Spleen (tissue), 11 donors: ENCODE results near the gene GLRX2. TPM values are rescaled to one million over a fixed set of nuclear protein-coding genes. Genes with fewer than 3 reads are reported as not detected.

Source experiments
- DNase-seq: peaks from one replicate; pipeline ENCODE4 v3.0.0-alpha.2; 2020
- H3K27ac ChIP-seq, 8 donors: fragments of 200-600 bp; sonication (generic) in 7 of 8; 1 replicate in 4 of 8; 2 replicates in 4 of 8; pipeline versions ENCODE4 v1.5.0 to v1.8.0; 2016 to 2021; ENCODE audit warnings: inconsistent platforms in 4 of 8, mild to moderate bottlenecking in 4 of 8, moderate library complexity in 1 of 8
- H3K27me3 ChIP-seq, 7 donors: fragments of 200-600 bp; sonication (generic) in 6 of 7; replicated peaks in 1 of 7; 1 replicate in 4 of 7; 2 replicates in 3 of 7; pipeline versions ENCODE4 v1.5.0 to v1.8.0; 2016 to 2021; ENCODE audit warnings: inconsistent platforms in 3 of 7, mild to moderate bottlenecking in 1 of 7
- H3K36me3 ChIP-seq, 6 donors: fragments of 200-600 bp; sonication (generic) in 5 of 6; 1 replicate in 4 of 6; 2 replicates in 2 of 6; pipeline versions ENCODE4 v1.5.0 to v1.8.0; 2016 to 2021; ENCODE audit warnings: inconsistent platforms in 2 of 6
- H3K4me1 ChIP-seq, 6 donors: fragments of 200-600 bp; sonication (generic) in 5 of 6; 1 replicate in 3 of 6; 2 replicates in 3 of 6; pipeline versions ENCODE4 v1.5.0 to v1.8.0; 2016 to 2021; ENCODE audit warnings: inconsistent platforms in 3 of 6
- H3K4me3 ChIP-seq, 8 donors: fragments of 200-600 bp; sonication (generic) in 7 of 8; 1 replicate in 4 of 8; 2 replicates in 4 of 8; pipeline versions ENCODE4 v1.5.0 to v1.8.0; 2016 to 2021; ENCODE audit warnings: inconsistent platforms in 4 of 8, mild to moderate bottlenecking in 4 of 8, moderate library complexity in 2 of 8
- H3K9me3 ChIP-seq, 8 donors: fragments of 200-600 bp; sonication (generic) in 7 of 8; 1 replicate in 4 of 8; 2 replicates in 4 of 8; pipeline versions ENCODE4 v1.5.0 to v1.8.0; 2016 to 2021; ENCODE audit warnings: inconsistent platforms in 4 of 8
- POLR2A ChIP-seq, 3 donors: fragments of 450-650 bp; IDR thresholded peaks; one replicate each; pipeline ENCODE4 v1.5.1; 2017; ENCODE audit warnings: antibody characterized with exemption in 3 of 3, mild to moderate bottlenecking in 1 of 3
- POLR2AphosphoS5 ChIP-seq, 3 donors: sonication (generic); formaldehyde crosslinking; IDR thresholded peaks; one replicate each; pipeline ENCODE4 v1.5.1; 2017; ENCODE audit warnings: antibody characterized with exemption in 3 of 3
- WGBS, 5 donors: extraction: QIAGEN DNeasy Blood & Tissue Kit in 3 of 5; methylation state at CpG; one replicate each; pipeline versions ENCODE4 v1.1.5 to v1.1.7; 2013 to 2018; 5-methylcytosine and 5-hydroxymethylcytosine counted together
- intact Hi-C: fragments of 100-400 bp; cut with DNase I; formaldehyde crosslinking; loops from one replicate; pipeline ENCODE4 v1.15.0; 2023; ENCODE audit warnings: low total_unique reads
- polyA plus RNA-seq, 3 donors: library from polyadenylated mRNA; stranded (reverse); fragments of 200-250 nt; gene quantifications; one replicate each; pipeline ENCODE4 v1.2.1, GENCODE V29; 2013
- total RNA-seq, 7 donors: library from RNA; depleted of rRNA in 3 of 7; stranded (reverse); fragments of >200 nt in 3 of 7; fragmentation: NEBNext Ultra II Directional in 4 of 7; extraction: Animal tissue kit (Norgen Biotek cat#: 25700) in 4 of 7; gene quantifications; one replicate each; pipeline versions ENCODE4 v1.1.0 to v1.2.1, GENCODE V29; 2016 to 2021
- TF ChIP-seq, protein P1 (sequence below), 11 experiments: fragments of 200-600 bp in 7 of 11; fragments of 450-650 bp in 4 of 11; sonication (generic) in 4 of 11; IDR thresholded peaks in 8 of 11; conservative IDR thresholded peaks in 3 of 11; 1 replicate in 7 of 11; 2 replicates in 4 of 11; pipeline versions ENCODE4 v1.4.0 to v1.8.0; 2016 to 2021; ENCODE audit warnings: antibody characterized with exemption in 11 of 11, inconsistent platforms in 4 of 11, mild to moderate bottlenecking in 1 of 11
- donor health status: healthy with polysubstance abuse.
- donor health status: DM: no; HTN: no; CAD: no; lungs with moderate emphysema.
- donor health status: DM: no; HTN: no; CAD: no.
- donor health status: Bipolar disorder and iron deficiency.
- donor health status: healthy.
- donor health status: DM: no; HTN: no; CAD: no.
- donor health status: DM: yes; HTN: yes; CAD: no.

Gene GLRX2
- total and polyA plus RNA-seq, 10 donors, result 5.9 to 20.0 (median 11.0) TPM

DNA sequence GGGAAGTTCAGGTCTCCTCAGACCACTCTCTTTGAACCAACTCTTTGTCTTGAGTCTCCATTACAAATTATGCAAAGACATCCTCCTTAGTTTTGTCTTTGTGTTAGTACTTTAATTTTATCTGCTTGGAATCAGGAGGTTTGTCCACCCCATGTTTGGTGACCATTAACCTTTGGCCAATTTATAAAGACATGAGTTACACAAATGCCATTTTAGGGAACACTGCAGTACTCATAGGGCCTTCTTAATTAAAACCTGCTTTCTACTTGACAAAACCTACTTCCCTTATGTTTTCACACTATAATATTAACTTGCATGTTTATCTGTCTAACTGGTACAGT, 8.7 kb upstream of the GLRX2 start:
- Histone ChIP-seq H3K9me3 (no peaks in the 10 kb centered on the region), H3K4me1 (peaks cover 0 to 21% (median 2%) of the 10 kb centered on the region in 6 donors), H3K27ac (no peak overlapping the region), H3K4me3 (no peak overlapping the region), H3K27me3 (no peaks in the 10 kb centered on the region), H3K36me3 (no peaks in the 10 kb centered on the region)
- TF ChIP-seq, protein P1, sequence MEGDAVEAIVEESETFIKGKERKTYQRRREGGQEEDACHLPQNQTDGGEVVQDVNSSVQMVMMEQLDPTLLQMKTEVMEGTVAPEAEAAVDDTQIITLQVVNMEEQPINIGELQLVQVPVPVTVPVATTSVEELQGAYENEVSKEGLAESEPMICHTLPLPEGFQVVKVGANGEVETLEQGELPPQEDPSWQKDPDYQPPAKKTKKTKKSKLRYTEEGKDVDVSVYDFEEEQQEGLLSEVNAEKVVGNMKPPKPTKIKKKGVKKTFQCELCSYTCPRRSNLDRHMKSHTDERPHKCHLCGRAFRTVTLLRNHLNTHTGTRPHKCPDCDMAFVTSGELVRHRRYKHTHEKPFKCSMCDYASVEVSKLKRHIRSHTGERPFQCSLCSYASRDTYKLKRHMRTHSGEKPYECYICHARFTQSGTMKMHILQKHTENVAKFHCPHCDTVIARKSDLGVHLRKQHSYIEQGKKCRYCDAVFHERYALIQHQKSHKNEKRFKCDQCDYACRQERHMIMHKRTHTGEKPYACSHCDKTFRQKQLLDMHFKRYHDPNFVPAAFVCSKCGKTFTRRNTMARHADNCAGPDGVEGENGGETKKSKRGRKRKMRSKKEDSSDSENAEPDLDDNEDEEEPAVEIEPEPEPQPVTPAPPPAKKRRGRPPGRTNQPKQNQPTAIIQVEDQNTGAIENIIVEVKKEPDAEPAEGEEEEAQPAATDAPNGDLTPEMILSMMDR (IDR thresholded peaks at IDR 0.05 in 8 of 11, conservative IDR thresholded peaks at IDR 0.05 in 3 of 11), result no peak
- TF ChIP-seq POLR2AphosphoS5 (IDR thresholded peaks at IDR 0.05) (no peak), POLR2A (IDR thresholded peaks at IDR 0.05) (no peak)
- DNase-seq, result no peak
- intact Hi-C loops, result no loop called here

DNA sequence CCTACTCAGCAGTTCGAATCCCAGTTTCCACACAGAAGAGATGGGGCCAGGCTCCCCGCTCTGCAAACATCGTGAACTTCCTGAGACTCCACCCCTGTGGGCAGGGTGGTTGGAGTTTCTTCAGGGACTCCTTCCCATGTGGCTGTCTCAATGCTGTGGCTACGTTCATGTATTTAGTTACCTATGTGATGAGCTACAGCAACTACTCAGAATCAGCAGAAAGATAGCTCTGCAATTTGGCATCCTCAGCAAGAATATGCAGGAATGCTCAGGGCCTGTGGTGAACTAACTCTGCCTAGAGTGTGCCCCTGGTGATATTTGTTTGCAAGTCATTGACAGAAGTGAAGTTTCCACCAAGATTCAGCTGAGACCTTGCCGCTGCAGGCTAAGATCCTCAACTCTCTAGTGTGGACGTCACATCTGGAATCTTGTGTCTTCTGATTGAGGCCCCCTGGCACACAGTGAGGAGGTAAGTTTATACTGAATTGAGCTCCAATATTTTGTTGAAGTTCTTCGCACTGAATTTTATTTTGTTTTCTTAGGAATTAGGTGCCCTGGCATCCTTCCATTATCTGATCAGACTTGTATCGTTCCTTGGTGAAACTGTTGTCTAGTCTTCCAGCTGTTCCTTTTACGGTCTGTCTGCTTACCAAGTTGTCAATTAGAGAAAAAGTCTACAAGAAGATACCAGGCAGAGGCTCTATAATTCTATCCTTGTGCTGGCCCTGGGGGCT, 8.2 kb upstream of the GLRX2 start:
- TF ChIP-seq POLR2AphosphoS5 (IDR thresholded peaks at IDR 0.05), result no peak
- TF ChIP-seq POLR2A (IDR thresholded peaks at IDR 0.05), result no peak
- TF ChIP-seq, protein P1 (IDR thresholded peaks at IDR 0.05 in 8 of 11, conservative IDR thresholded peaks at IDR 0.05 in 3 of 11), result no peak
- Histone ChIP-seq H3K4me3 (no peak overlapping the region), H3K27ac (peak overlapping the region in 1 of 8 donors; percentile 75), H3K36me3 (no peaks in the 10 kb centered on the region), H3K4me1 (peaks cover 0 to 21% (median 2%) of the 10 kb centered on the region in 6 donors), H3K9me3 (no peaks in the 10 kb centered on the region), H3K27me3 (no peaks in the 10 kb centered on the region)
- 65 to 90% (median 82%) methylated on average over 8 to 9 of the region's 9 CpGs for WGBS, 5 donors
- intact Hi-C loops, result no loop called here
- no peak for DNase-seq

DNA sequence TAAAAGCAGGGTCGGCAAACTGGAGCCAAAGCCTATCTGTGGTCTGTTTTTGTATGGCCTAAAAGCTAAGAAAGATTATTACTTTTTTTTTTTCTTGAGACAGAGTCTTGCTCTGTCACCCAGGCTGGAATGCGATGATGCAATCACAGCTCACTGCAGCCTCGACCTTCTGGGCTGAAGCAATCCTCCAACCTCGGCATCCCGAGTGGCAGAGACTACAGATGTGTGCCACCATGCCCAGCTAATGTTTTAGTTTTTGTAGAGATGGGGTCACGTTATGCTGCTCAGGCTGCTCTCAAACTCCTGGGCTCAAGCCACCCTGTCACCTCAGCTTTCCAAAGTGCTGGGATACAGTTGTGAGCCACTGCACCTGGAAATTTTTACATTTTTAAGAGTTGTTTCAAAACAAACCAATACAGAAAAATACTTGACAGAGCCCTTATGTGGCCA, 6.5 kb upstream of the GLRX2 start:
- H3K36me3 ChIP-seq, result no peaks in the 10 kb centered on the region
- peak overlapping the region in 7 of 8 donors; percentile 27 to 75 (median 63) for H3K27ac ChIP-seq
- TF ChIP-seq POLR2AphosphoS5 (IDR thresholded peaks at IDR 0.05) (peak in 1 of 3 donors; percentile 19), POLR2A (IDR thresholded peaks at IDR 0.05) (no peak)
- H3K4me1 ChIP-seq, result peaks cover 0 to 21% (median 2%) of the 10 kb centered on the region in 6 donors
- H3K4me3 ChIP-seq, result no peak overlapping the region
- H3K27me3 ChIP-seq, result no peaks in the 10 kb centered on the region
- DNase-seq, result no peak
- intact Hi-C loops, result no loop called here
- 44 to 74% (median 60%) methylated on average over 6 of the region's 6 CpGs for WGBS, 5 donors
- H3K9me3 ChIP-seq, result no peaks in the 10 kb centered on the region

DNA sequence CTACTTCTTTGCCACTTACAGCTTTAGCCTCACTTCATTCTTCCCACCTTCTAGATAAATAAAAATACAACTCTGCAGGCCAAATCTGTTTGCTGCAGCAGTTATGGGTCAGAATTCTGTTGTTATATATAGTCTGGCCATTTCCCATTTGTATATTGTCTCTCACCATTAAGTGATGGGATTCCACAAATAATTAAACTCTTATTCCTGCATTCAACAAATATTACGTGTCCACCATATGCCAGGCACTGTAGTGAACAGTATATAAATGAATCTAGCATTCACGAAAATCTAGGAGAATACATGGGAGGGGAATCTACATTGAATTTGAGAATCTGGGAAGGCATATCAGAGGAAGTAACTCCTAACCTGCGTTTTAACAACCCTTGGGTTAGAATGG, 5.7 kb upstream of the GLRX2 start:
- intact Hi-C loops, result no loop called here
- no peak for TF ChIP-seq POLR2A (IDR thresholded peaks at IDR 0.05)
- TF ChIP-seq, protein P1 (IDR thresholded peaks at IDR 0.05 in 8 of 11, conservative IDR thresholded peaks at IDR 0.05 in 3 of 11), result no peak
- TF ChIP-seq POLR2AphosphoS5 (IDR thresholded peaks at IDR 0.05), result no peak
- Histone ChIP-seq H3K27ac (peak overlapping the region in 5 of 8 donors; percentile 53 to 77 (median 63)), H3K36me3 (no peaks in the 10 kb centered on the region), H3K9me3 (no peaks in the 10 kb centered on the region), H3K27me3 (no peaks in the 10 kb centered on the region), H3K4me1 (peaks cover 0 to 24% (median 5%) of the 10 kb centered on the region in 6 donors), H3K4me3 (no peak overlapping the region)
- no peak for DNase-seq
- 82 to 95% (median 89%) methylated on average over 3 of the region's 3 CpGs for WGBS, 5 donors
